GM18951 (cell line): ENCODE measurements around the gene GRAMD2A.

Experiments used
- POLR2A ChIP-seq: IDR thresholded peaks from 4 replicates; pipeline ENCODE4 v1.6.1; 2011; ENCODE audit warnings: mild to moderate bottlenecking; ENCODE audit not compliant: insufficient read length, insufficient read depth; ENCODE audit errors: extremely low read depth
- in situ Hi-C: fragments of 300-500 bp; cut with MboI; formaldehyde crosslinking; loops from one replicate; pipeline ENCODE4 v1.12.0; 2022; ENCODE audit warnings: low sequenced_read_pairs, mixed read lengths, inconsistent platforms; ENCODE audit not compliant: unreplicated experiment

GRAMD2A gene

GRCh38 chr15:72112116-72112515, 85.5 kb downstream of the GRAMD2A start:
- in situ Hi-C loops: no loop called here
- TF ChIP-seq POLR2A: no peak

- TF ChIP-seq POLR2A: no peak
- in situ Hi-C loops: no loop called here
These were observed 87.2 kb downstream of the GRAMD2A start for GRCh38 chr15:72110355-72110754.
